Measurements from ENCODE around the gene ADK. TPM values are rescaled to one million over a fixed set of nuclear protein-coding genes. Genes with fewer than 3 reads are reported as not detected.
A peak's percentile ranks its signal among the peaks of the same experiment; 100 is the strongest.

Gene ADK
- total and polyA plus RNA-seq, 2 donors (not counting 1 experiment from before 2014, with no cell fraction given), result 25.3 to 47.8 TPM

GRCh38 chr10:74246495-74246894, 95.5 kb downstream of the ADK start:
- no peaks in the 10 kb centered on the region for H4K20me1 ChIP-seq (ENCODE audit: control insufficient read depth, extremely low read depth, insufficient read depth, low read length)
- no peak overlapping the region for H3K27ac ChIP-seq (ENCODE audit: insufficient read depth, low read length)
- no peak overlapping the region for H3K4me2 ChIP-seq (ENCODE audit: extremely low read depth, insufficient read depth, low read length)
- no peaks in the 10 kb centered on the region for H3K79me2 ChIP-seq (ENCODE audit: control insufficient read depth, insufficient read depth, low read length)
- no peaks in the 10 kb centered on the region for H3K27me3 ChIP-seq (ENCODE audit: control insufficient read depth, insufficient read depth, low read length)
- TF ChIP-seq EZH2 (IDR thresholded peaks at IDR 0.05; ENCODE audit: low read length, missing control alignments) (no peak), CTCF (conservative IDR thresholded peaks at IDR 0.05 in 1 of 2, IDR thresholded peaks at IDR 0.05 in 1 of 2; ENCODE audit: low read depth in 1 of 2, low read length in 2 of 2) (no peak)
- H2AFZ ChIP-seq (ENCODE audit: low read length), result no peak overlapping the region
- no peak overlapping the region for H3K9ac ChIP-seq (ENCODE audit: insufficient read depth, low read length)
- H3K4me1 ChIP-seq (ENCODE audit: control insufficient read depth, extremely low read depth, insufficient read depth, low read length), result no peaks in the 10 kb centered on the region
- no peak for DNase-seq (ENCODE audit: low read depth in 2 of 2)
- H3K36me3 ChIP-seq (ENCODE audit: control insufficient read depth, insufficient read depth, low read length), result peaks cover 2% of the 10 kb centered on the region
- no peaks in the 10 kb centered on the region for H3K9me3 ChIP-seq (ENCODE audit: control insufficient read depth, insufficient read depth, low read depth, low read length)
- no peak overlapping the region for H3K4me3 ChIP-seq (replicated peaks in 1 of 4; ENCODE audit: control extremely low read depth in 1 of 4, insufficient read depth in 1 of 4, low read depth in 3 of 4, low read length in 4 of 4)

GRCh38 chr10:74249865-74250264, 98.8 kb downstream of the ADK start:
- Histone ChIP-seq H3K27ac (ENCODE audit: insufficient read depth, low read length) (no peak overlapping the region), H3K4me3 (replicated peaks in 1 of 4; ENCODE audit: control extremely low read depth in 1 of 4, insufficient read depth in 1 of 4, low read depth in 3 of 4, low read length in 4 of 4) (no peak overlapping the region), H3K36me3 (ENCODE audit: control insufficient read depth, insufficient read depth, low read length) (no peaks in the 10 kb centered on the region), H3K9ac (ENCODE audit: insufficient read depth, low read length) (no peak overlapping the region), H3K4me2 (ENCODE audit: extremely low read depth, insufficient read depth, low read length) (no peak overlapping the region), H4K20me1 (ENCODE audit: control insufficient read depth, extremely low read depth, insufficient read depth, low read length) (no peaks in the 10 kb centered on the region), H3K27me3 (ENCODE audit: control insufficient read depth, insufficient read depth, low read length) (no peaks in the 10 kb centered on the region), H3K4me1 (ENCODE audit: control insufficient read depth, extremely low read depth, insufficient read depth, low read length) (no peaks in the 10 kb centered on the region), H3K79me2 (ENCODE audit: control insufficient read depth, insufficient read depth, low read length) (no peaks in the 10 kb centered on the region), H3K9me3 (ENCODE audit: control insufficient read depth, insufficient read depth, low read depth, low read length) (no peaks in the 10 kb centered on the region), H2AFZ (ENCODE audit: low read length) (no peak overlapping the region)
- DNase-seq (ENCODE audit: low read depth in 2 of 2), result peak in 1 of 2 donors; percentile 17
- TF ChIP-seq EZH2 (IDR thresholded peaks at IDR 0.05; ENCODE audit: low read length, missing control alignments), result no peak
- no peak for TF ChIP-seq CTCF (conservative IDR thresholded peaks at IDR 0.05 in 1 of 2, IDR thresholded peaks at IDR 0.05 in 1 of 2; ENCODE audit: low read depth in 1 of 2, low read length in 2 of 2)

- no peak overlapping the region for H3K4me3 ChIP-seq (replicated peaks in 1 of 4; ENCODE audit: control extremely low read depth in 1 of 4, insufficient read depth in 1 of 4, low read depth in 3 of 4, low read length in 4 of 4)
- H2AFZ ChIP-seq (ENCODE audit: low read length), result no peak overlapping the region
- no peak for DNase-seq (ENCODE audit: low read depth in 2 of 2)
- no peaks in the 10 kb centered on the region for H3K36me3 ChIP-seq (ENCODE audit: control insufficient read depth, insufficient read depth, low read length)
- peaks cover 2% of the 10 kb centered on the region for H3K4me1 ChIP-seq (ENCODE audit: control insufficient read depth, extremely low read depth, insufficient read depth, low read length)
- TF ChIP-seq EZH2 (IDR thresholded peaks at IDR 0.05; ENCODE audit: low read length, missing control alignments) (no peak), CTCF (conservative IDR thresholded peaks at IDR 0.05 in 1 of 2, IDR thresholded peaks at IDR 0.05 in 1 of 2; ENCODE audit: low read depth in 1 of 2, low read length in 2 of 2) (no peak)
- no peaks in the 10 kb centered on the region for H3K9me3 ChIP-seq (ENCODE audit: control insufficient read depth, insufficient read depth, low read depth, low read length)
- no peak overlapping the region for H3K27ac ChIP-seq (ENCODE audit: insufficient read depth, low read length)
- no peaks in the 10 kb centered on the region for H3K27me3 ChIP-seq (ENCODE audit: control insufficient read depth, insufficient read depth, low read length)
- no peaks in the 10 kb centered on the region for H4K20me1 ChIP-seq (ENCODE audit: control insufficient read depth, extremely low read depth, insufficient read depth, low read length)
- no peak overlapping the region for H3K4me2 ChIP-seq (ENCODE audit: extremely low read depth, insufficient read depth, low read length)
- H3K79me2 ChIP-seq (ENCODE audit: control insufficient read depth, insufficient read depth, low read length), result no peaks in the 10 kb centered on the region
- no peak overlapping the region for H3K9ac ChIP-seq (ENCODE audit: insufficient read depth, low read length)
These were observed 104.2 kb downstream of the ADK start for GRCh38 chr10:74255214-74255613.

All from fibroblast of lung (primary cell).